Stimulated activated CD4-positive, alpha-beta T cell treated with anti-CD3 and anti-CD28 coated beads, Interleukin-15, amount 100 ng/mL, for 24 hours (primary cell): ENCODE measurements around the gene RARRES1.

ENCODE experiments used
- DNase-seq: peaks from one replicate; pipeline ENCODE4 v3.0.0-alpha.2; 2020

RARRES1 gene

DNA sequence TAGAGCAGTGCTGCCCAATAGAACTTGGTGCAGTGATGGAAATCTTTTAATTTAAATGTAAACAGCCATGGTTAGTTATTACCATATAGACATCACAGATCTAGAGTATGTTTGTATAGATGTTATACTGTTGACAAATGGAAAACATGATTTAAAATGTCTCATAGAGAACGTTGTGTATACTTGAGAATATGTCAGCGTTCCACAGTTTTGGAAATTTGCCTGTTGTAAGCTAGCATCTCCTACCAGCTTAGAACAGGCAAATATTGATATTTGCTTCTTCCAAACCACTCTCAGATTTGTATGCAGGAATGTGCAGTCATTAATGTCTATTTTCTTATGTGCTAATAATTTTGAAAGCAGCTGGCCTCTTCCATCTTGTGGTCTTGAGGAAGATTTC, 51.4 kb downstream of the RARRES1 start:
- no peak for DNase-seq

DNA sequence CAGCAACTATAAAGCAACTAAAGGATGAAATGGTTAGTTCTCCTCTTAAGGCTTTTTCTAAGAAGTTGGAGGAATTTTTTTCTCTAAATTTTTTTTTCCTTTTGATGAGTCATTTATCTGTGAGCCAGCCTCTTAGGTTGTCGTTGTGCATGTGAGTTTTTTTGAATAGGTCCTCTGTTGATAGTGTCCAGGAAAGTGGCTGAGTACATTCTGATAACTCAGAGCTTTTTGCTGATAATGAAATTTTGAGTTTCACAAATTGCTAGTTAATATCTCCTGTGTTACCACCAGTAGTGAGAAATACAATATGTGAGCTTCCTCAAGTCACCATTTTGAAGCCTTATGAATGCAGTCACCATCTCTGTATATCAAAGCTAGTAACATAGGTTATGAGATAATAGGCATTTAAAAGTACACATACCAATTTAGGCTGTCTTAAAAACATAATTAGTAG, 52.7 kb downstream of the RARRES1 start:
- no peak for DNase-seq

DNA sequence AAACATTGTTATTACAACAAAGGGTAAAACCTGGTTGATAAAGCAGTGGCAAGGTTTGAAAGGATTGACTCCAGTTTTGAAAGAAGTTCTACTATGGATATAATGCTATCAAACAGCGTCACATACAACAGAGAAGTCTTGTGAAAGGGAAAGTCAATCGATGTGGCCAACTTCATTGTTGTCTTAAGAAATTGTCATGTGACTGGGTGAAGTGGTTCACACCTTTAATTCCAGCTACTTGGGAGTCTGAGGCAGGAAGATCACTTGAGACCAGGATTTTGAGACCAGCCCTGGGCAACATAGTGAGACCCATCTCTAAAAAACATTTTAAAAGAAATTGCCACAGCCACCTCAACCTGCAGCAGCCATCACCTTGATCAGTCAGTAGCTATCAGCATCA, 53.6 kb downstream of the RARRES1 start:
- no peak for DNase-seq

DNA sequence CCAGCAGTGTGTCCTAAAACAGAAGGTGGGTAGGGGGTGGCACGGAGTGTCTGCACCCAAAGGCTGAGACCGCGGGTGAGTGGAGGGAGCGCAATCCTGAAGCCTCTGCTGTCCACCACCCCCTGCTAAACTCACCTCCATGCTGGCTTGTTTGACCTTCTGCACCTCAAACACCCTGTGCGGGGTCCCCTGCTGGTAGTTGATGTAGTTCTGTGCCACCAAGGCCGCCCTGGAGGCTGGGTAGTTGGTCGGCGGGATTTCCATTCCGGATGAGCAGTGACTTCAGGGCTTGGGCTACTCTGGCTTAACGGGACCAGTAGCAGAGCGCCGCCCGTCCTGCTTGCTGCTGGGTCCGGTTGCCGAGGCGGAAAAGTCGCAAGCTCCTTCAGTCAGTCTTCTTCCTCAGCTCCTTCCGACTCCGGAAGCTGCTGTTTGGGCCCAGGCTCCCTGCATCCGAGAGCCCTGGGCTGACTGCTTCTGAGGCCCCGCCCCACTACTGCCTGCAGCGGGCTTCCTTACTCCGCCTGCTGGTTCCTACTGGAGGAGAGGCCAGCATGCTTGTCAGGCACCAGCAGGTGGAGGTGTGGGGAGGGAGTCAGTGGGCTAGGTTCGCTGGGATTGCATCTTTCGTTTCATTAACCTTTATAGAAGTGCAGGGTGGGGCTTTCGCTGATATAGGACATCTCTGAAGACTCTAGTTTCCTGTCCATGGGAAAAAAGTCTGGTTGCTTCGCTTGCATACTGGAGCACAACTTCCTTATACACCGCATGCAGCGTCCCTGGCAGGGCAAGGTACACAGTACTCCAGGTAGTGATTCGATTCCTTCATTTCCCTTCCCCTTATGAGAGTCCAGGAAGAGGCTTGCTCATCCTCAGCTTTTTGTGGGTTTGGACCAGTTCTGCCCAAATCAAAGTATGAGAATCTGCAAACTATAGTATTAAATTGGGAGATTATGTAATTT, 59.8 kb downstream of the RARRES1 start, which contains the start of gene LXN:
Gene LXN (minus strand): TSS at position 434 of the 962 bp plus-strand sequence. CDS start 170 bp downstream, at position 264.
- DNase-seq = peak; percentile 88

DNA sequence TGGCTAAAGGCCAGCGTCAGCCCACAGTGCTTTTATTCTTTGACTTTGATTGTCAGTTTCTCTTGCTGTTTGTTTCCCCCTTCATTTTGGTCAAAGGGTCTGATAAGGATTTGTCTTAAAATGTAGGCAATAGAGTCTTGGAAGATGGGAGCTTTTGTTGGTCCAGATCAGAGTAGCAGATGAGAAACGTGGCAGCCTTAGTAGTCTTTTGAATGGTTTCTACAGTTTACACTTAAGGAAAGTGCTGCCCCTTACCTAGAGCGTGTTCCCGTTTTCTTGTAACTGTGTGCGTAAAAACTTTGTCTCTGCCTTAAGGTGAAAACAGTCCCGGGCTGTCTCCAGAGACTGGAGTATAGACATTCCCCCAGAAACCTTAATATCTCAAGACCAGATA, 60.4 kb downstream of the RARRES1 start:
- DNase-seq = no peak

DNA sequence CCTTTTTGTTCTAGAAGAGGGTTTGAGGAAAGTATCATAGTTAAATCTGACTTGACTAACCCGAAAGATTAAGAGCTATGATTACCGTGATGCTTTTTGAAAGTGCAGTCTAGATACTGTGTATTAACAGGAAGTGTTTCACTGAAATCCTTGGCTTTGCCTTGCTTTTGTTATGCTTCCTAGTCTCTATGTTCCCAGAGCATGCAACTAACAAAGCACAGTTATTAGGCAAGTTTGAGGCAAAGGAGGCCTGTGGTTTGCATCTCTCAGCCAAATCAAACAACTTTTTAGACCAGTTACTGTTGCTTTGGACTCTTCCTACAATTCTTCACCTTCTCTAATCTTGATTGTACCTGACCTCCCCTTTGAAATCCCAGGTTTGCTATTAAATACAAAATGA, 63.8 kb downstream of the RARRES1 start:
- DNase-seq = no peak

DNA sequence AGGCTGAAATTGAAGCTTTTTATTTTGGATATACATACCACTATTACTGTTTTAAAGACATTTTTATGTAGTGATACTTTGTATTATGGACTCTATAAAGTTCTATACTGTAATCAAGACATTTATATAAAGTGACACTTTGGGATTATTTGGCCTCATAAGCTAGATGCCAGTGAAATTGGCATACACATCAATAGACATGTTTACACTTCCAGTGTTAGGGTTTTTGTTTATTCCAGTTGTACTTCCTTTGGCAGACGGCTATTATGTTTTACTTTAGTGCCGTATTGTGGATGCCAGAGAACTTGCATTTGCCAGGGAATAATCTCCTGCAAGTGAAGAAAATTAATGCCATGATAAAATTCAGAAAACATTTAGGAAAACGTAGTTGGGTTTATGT, 65.8 kb downstream of the RARRES1 start:
- no peak for DNase-seq

DNA sequence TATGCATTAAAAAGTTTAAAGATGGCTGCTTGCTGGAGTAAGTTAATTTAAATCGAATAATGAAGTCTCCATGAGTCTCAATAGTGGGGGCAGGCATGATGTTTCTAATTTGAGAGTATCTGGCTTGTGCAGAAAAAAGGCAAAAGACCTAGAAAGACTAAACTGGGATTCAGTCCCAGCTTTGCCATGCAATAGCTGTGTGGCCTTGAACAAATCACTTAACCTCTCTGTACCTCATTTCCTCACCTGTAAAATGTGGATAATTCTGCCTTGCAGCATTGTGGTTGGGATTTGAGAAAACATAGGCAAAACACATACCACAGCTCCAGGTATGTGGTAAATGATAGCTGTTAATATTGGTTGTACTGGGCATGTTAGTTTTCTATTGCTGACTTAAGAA, 68.4 kb downstream of the RARRES1 start:
- no peak for DNase-seq

DNA sequence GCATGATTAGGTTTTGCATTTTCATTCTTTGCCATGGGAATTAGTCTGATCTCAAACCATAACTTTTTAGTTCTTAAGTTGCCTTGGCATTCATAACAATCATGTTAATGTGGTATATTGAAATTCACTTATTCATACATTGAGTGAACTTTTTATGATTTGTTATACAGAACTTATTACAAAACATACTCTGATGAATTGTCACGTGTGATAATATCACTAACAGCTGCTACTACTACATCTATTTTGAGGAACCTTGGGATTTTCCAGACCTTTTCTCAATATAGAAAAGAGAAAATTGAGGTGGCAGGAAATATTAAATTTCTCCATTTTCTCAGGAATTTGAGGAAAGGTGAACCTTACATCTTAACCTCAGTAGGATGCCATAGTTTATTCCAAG, 69.0 kb downstream of the RARRES1 start:
- DNase-seq = no peak

DNA sequence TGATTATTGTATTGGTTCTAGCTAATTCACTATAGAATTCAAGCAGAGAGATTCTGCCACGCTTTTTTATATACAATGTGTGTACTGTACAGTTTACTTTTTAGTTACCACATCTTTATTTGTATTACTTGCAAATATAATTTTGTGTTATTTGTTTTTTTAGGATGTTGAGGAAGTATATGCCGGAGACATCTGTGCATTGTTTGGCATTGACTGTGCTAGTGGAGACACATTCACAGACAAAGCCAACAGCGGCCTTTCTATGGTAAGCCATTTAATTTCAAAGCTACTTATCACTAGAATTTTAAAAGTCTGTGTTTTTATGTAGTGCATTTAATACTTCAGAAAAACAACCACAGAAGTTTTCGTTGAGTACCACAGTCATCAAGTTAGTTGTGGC, 71.5 kb downstream of the RARRES1 start:
- no peak for DNase-seq

DNA sequence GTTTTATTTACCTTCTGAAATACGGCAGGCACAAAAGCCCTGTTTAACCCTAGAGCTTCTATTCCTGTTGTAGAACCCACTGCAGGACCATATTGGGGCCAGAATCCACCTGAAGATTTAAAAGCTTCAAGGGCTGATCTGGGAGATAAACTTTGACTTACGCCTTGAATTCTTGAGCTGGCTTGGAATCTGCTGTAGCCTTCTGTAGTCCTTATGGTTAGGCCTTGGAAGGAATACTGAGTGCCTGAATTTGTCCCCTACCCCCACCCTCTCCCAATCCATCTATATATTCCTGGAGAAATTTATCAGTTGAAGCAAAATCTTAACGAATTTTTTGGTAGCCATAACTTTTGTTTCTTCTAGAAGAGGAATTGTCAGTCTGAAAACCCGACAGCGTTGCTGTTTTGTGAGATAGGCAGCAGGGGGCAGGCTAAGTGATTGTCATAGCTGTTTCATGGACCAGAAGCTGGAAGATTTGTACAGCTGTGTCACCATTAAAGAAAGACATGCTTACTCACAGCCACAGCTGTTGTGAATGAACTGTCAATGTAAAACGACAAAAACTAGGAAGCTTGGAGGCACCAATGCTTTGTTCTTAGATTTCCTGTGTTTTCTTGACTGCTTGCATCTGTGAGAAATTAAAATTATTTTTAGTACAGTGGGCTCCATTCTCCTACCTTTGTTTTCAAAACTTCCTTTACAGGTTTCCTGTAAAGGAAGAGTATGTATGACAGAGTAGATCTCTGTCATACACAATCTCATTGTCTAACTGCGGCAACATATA, 72.6 kb downstream of the RARRES1 start:
- DNase-seq = peak; percentile 59

DNA sequence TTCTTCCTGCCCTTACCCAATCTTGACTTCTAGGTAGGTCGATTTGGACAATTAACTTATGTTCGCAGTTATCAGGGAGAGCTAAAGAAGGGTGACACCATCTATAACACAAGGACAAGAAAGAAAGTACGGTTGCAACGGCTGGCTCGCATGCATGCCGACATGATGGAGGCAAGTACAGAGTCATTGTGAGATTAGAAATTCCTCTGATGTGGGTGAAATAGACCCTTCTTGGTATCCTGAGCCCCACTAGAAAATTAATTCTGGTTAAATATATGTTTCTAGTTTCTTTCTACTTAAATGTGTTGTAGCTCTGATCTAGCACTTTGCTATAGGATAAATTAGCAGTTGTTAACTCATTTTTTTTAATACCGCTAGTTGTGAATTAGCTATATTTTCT, 73.4 kb downstream of the RARRES1 start:
- no peak for DNase-seq

DNA sequence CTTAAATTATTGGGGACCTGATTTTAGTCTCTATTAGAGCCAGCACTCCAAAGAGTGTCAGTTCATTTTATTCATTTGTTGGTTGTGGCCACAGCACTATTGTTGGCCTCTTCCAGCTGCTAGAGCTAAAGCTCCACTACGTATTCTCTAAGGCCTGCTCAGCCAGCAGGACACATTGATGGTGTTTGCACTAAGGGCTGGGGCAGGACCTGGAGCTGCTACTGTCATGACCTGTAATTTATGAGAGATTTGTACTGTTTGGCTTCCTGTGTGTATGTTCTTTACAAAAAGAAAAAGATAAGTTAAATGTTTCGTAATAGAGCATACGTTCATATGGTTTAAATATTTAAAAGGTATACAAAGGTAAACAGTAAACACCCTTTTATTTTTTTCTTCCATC, 79.8 kb downstream of the RARRES1 start:
- no peak for DNase-seq

DNA sequence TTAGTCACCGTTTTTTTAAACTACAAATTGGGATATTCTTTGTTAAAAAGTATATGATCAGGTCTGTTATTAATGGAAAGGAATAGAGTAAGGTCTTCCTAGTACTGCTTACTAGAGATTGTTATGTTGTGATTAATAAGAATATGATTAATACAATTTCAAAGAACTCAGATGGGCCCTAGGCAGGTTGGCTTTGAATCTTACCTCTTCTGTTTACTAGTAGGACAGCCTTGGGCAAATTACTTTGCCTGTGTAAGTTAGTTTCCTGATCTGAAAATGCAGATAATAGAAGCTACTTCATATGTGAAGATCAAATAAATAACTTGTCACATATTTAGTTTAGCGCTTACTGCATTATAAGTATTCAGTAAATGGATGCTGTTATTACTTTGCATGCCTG, 81.1 kb downstream of the RARRES1 start:
- DNase-seq = no peak

DNA sequence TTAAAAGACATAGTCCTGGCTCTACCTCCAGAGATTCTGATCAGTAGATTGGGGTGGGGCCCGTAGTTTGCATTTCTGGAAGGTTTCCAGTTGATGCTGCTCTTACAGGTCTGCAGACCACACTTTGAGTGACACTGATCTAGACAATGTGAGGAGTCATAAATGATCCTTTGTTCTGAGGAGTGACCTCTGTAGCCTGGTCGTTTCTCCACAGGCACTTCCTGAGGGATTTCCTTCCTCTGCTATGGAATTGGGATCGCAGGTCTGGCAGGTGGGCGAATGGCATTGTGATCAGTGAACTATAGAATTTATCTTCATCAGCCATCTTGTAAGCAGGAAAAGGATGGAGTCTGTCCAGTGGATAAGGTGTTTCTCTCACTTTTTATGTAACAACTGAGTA, 82.5 kb downstream of the RARRES1 start:
- DNase-seq = no peak
